ENCODE measurements around the gene ERFL.
"Not testable (repeated sequence)": the region's sequence is repeated elsewhere in the genome, so short reads cannot be mapped to it uniquely, and the experiment has no call there.

Gene ERFL

GRCh38 chr19:41877916-41878905, 50.0 kb downstream of the ERFL start:
- H3K4me3 ChIP-seq (ENCODE audit: low read length) = peak overlapping the region; percentile 89
- H3K36me3 ChIP-seq (replicated peaks; ENCODE audit: low read depth, low read length) = peaks cover 24% of the 10 kb centered on the region
- H3K9ac ChIP-seq (ENCODE audit: low read length) = peak overlapping the region; percentile 99
- H3K4me1 ChIP-seq (ENCODE audit: low read length) = peaks cover 39% of the 10 kb centered on the region
- peaks cover 4% of the 10 kb centered on the region; the same call in 1 of the 2 replicates for H3K9me3 ChIP-seq (ENCODE audit: insufficient read depth, low read length)
- H4K20me1 ChIP-seq (ENCODE audit: insufficient read depth, low read length) = peaks cover 13% of the 10 kb centered on the region; the same call in 1 of the 2 replicates
- H3K27ac ChIP-seq (ENCODE audit: low read length) = peak overlapping the region; percentile 95
- TF ChIP-seq, protein P1, sequence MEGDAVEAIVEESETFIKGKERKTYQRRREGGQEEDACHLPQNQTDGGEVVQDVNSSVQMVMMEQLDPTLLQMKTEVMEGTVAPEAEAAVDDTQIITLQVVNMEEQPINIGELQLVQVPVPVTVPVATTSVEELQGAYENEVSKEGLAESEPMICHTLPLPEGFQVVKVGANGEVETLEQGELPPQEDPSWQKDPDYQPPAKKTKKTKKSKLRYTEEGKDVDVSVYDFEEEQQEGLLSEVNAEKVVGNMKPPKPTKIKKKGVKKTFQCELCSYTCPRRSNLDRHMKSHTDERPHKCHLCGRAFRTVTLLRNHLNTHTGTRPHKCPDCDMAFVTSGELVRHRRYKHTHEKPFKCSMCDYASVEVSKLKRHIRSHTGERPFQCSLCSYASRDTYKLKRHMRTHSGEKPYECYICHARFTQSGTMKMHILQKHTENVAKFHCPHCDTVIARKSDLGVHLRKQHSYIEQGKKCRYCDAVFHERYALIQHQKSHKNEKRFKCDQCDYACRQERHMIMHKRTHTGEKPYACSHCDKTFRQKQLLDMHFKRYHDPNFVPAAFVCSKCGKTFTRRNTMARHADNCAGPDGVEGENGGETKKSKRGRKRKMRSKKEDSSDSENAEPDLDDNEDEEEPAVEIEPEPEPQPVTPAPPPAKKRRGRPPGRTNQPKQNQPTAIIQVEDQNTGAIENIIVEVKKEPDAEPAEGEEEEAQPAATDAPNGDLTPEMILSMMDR (IDR thresholded peaks at IDR 0.05; ENCODE audit: low read depth, low read length) = no peak
- TF ChIP-seq EZH2phosphoT487 (IDR thresholded peaks at IDR 0.05; ENCODE audit: low read depth) = no peak
- peak overlapping the region; percentile 89 for H3K4me2 ChIP-seq (ENCODE audit: low read length)
- no peaks in the 10 kb centered on the region for H3K27me3 ChIP-seq (ENCODE audit: low read depth, low read length)
- H3K79me2 ChIP-seq (ENCODE audit: low read length) = peaks cover 30% of the 10 kb centered on the region
- H2AFZ ChIP-seq (ENCODE audit: low read depth, low read length) = no peak overlapping the region

DNA sequence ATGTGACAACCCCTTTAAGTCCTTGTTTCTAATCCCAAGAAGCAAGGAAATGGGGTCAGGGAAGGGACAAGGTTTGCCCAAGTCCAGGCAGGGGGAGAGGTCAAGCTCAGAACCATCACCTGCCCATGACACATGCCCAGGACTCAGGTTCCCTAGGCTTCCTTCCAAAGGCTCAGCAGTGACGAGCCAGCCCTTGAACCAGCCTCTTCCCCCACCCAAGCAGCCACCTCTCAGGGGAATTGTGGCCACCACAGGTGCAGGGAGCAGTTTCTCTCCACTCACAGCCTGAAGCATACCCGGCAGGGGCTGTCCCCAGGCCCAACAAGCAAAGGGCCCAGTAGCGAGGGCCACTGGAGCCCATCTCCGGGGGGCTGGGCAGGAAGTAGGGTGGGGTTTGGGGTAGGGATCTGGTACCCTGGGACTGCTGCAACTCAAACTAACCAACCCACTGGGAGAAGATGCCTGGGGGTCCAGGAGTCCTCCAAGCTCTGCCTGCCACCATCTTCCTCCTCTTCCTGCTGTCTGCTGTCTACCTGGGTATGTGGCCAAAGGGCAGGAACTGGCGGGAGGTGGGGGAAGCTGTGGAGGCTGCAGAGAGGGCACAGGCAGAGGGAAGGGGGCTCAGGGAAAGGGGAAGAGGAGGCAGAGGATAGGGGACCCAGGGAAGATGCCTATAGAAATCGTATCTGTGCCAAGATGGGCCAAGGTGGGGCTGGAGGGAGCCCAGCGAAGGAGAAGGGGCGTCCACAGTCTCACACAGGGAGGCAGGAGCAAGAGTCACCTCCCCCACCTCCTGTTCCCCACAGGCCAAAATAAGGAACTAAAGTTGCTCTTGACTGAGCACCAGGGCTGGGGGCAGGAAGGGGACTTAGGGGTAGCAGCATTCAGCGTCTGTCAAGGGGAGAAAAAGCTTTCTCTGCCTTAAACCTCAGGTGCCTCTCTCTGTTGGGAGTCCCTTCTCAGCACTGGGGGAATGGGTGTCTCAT, 51.1 kb downstream of the ERFL start, which contains the start of gene CD79A:
Gene CD79A, plus strand, starts transcription at position 433 of the 986 bp plus-strand sequence. Its CDS starts 26 bp downstream, at position 459.
- Histone ChIP-seq H2AFZ (ENCODE audit: low read depth, low read length) (no peak within 1 kb of the TSS), H3K4me1 (ENCODE audit: low read length) (peaks cover 35% of the 10 kb centered on the region), H3K4me3 (ENCODE audit: low read length) (peak within 1 kb of the TSS; percentile 89)

GRCh38 chr19:41875973-41876372, 52.3 kb downstream of the ERFL start:
- peak overlapping the region; percentile 95 for H3K27ac ChIP-seq (ENCODE audit: low read length)
- H3K4me1 ChIP-seq (ENCODE audit: low read length) = peaks cover 42% of the 10 kb centered on the region
- H4K20me1 ChIP-seq (ENCODE audit: insufficient read depth, low read length) = peaks cover 32% of the 10 kb centered on the region
- peak overlapping the region; percentile 27 for H3K9ac ChIP-seq (ENCODE audit: low read length)
- H3K4me3 ChIP-seq (ENCODE audit: low read length) = peak overlapping the region; percentile 56
- H3K79me2 ChIP-seq (ENCODE audit: low read length) = peaks cover 29% of the 10 kb centered on the region
- H3K9me3 ChIP-seq (ENCODE audit: insufficient read depth, low read length); H3K27me3 ChIP-seq (ENCODE audit: low read depth, low read length): not testable (repeated sequence)
- H3K4me2 ChIP-seq (ENCODE audit: low read length) = peak overlapping the region; percentile 89
- peaks cover 32% of the 10 kb centered on the region for H3K36me3 ChIP-seq (replicated peaks; ENCODE audit: low read depth, low read length)
- H2AFZ ChIP-seq (ENCODE audit: low read depth, low read length) = peak overlapping the region; percentile 28; the same call in 1 of the 2 replicates

More for the DNA sequence above, 51.1 kb downstream of the ERFL start, which contains the start of gene CD79A:
- Histone ChIP-seq H3K27me3 (ENCODE audit: low read depth, low read length) (no peaks in the 10 kb centered on the region), H3K9ac (ENCODE audit: low read length) (peak within 1 kb of the TSS; percentile 99), H3K36me3 (replicated peaks; ENCODE audit: low read depth, low read length) (peaks cover 24% of the 10 kb centered on the region), H4K20me1 (ENCODE audit: insufficient read depth, low read length) (peaks cover 21% of the 10 kb centered on the region; the same call in 1 of the 2 replicates), H3K27ac (ENCODE audit: low read length) (peak within 1 kb of the TSS; percentile 95), H3K79me2 (ENCODE audit: low read length) (peaks cover 29% of the 10 kb centered on the region), H3K4me2 (ENCODE audit: low read length) (peak within 1 kb of the TSS; percentile 89), H3K9me3 (ENCODE audit: insufficient read depth, low read length) (peaks cover 4% of the 10 kb centered on the region; the same call in 1 of the 2 replicates)
- TF ChIP-seq EZH2phosphoT487 (IDR thresholded peaks at IDR 0.05; ENCODE audit: low read depth) = no peak
- TF ChIP-seq, protein P1 (IDR thresholded peaks at IDR 0.05; ENCODE audit: low read depth, low read length) = no peak

Data from OCI-LY3 (cell line).